HCEC 1CT (cell line): ENCODE measurements around the gene DSCAM.

ENCODE experiments used
- DNase-seq: peaks from one replicate; pipeline ENCODE4 v3.0.0-alpha.2; 2017

Gene DSCAM

DNA sequence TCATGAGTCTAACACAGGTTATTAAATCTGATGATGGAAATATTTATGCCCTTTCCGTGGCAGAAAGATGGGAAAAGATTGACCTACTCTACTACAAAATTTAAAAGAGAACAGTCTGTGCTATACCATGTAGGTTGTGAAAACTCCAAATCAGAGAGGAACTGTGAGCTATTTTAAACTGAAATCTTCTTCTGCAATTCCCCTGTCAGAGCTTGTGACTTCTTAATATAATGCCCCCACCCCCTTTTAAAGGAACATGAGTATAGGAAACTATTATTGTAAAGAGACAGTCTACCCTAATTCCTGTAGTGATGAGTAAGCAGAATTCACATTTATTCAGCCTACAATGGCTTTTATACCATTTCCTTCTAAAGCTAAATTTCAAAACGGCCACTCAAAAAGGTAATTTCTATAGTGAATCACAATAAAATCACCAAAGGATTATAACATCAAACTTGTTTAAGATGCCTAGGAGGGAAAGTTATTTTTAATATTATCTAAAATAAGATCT lies 11.7 kb downstream of the DSCAM start:
- DNase-seq, result no peak

DNA sequence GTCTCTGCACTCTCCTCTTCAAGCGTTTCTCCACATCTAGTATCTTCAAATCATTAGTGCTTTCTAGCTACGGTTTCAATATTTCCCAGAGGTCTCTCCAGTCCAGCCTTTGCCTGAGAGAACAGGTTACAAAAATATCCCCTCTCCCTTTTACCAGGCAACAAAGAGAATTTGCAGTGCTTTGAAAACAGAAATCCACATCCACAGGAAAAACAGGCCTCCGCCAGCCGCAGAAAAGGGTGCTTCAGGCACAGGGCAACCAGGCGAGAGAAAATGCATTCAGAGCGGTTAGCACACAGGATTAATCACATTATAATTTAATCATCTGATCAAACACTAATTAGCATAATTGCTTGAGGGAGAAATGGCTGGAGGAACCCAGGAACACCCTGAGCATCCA lies 13.8 kb downstream of the DSCAM start:
- no peak for DNase-seq

DNA sequence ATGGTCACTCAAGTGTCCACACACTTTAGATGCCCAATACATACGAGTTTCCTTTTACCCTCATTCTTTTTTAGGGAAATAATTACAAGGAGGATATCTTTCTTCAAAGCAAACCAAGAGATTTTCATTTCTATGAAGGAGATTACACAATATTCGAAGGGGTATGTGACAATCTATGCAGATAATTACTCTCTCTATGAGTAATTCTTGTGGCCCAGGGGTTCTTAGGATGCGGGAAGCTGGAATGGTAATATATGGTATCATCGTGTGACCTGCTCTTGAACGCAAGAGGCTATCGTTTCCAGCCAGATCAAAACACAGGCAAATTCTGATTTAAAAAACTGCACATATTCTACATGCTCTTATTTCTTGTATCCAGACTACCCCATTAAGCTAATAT lies 14.6 kb downstream of the DSCAM start:
- DNase-seq, result no peak

DNA sequence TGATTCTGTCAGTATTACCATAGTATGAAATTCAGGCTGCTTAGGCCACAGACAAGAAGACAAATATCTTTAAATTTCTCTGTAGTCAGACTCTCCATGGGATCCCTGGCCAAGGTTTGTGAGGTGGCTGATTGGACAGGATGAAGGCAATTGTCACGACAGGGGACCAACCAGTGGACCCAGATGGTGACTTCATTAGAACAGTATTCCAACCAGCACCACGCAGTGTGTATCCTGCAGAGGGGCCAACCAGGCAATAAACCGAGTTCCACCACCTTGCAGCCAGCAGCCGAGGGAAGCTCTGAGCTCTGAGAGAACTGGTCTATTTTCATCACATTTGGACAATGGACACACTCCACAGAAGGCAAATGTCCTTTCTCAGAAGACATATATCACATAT lies 16.1 kb downstream of the DSCAM start:
- DNase-seq, result no peak

DNA sequence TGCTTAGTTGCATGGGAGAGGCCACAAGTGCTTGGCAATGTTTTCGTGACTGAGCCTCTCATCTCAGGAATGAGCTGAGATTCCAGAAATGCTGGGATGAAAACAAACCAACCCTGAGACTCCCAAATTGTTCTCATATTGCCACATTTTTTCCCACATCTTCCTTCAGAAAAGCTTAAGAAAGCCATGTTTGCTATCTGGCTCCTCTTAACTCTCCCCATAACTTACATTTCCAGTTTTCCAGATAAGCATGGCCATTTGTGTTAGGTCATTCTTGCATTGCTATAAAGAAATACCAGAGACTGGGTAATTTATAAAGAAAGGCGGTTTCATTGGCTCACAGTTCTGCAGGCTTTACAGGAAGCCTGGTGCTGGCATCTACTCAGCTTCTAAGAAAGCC lies 17.2 kb downstream of the DSCAM start:
- DNase-seq, result no peak

DNA sequence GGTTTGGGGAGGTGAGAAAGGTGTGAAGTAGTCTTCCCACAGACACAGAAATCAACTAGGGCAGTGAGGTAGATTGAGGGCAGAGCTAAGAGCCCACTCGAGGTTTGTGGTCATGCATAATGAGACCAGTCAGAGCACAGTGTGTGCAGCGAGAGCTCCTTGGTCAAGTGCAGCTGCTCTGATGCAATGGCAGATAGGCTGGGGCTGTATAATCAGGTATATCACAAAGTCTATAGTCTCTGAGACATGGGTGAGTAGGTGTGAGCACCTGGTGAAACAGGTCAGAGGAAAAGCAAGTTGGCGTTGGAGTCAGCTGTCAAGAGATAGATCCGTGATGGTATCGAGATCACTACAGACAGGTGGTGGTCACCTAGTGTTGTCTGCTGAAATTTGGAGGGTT lies 17.6 kb downstream of the DSCAM start:
- no peak for DNase-seq

DNA sequence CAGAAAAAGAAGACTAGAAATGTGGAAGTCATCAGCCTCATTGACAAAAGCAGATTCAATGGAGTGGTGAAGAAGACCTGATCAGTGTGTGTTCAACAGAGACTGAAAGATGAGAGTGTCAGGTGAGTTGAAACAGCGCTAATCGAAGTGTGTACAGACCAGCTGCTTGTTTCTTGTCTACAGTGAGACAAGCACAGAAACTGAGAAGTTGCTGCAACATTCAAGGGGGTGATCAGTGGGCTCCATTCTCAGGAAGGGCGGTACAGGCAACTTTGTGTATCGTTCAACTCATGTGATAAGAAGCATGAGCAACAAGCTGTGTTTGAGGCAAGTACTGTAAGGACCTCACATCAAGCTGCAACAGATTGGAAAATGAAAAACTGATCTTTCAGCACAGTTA lies 19.4 kb downstream of the DSCAM start:
- DNase-seq, result no peak

DNA sequence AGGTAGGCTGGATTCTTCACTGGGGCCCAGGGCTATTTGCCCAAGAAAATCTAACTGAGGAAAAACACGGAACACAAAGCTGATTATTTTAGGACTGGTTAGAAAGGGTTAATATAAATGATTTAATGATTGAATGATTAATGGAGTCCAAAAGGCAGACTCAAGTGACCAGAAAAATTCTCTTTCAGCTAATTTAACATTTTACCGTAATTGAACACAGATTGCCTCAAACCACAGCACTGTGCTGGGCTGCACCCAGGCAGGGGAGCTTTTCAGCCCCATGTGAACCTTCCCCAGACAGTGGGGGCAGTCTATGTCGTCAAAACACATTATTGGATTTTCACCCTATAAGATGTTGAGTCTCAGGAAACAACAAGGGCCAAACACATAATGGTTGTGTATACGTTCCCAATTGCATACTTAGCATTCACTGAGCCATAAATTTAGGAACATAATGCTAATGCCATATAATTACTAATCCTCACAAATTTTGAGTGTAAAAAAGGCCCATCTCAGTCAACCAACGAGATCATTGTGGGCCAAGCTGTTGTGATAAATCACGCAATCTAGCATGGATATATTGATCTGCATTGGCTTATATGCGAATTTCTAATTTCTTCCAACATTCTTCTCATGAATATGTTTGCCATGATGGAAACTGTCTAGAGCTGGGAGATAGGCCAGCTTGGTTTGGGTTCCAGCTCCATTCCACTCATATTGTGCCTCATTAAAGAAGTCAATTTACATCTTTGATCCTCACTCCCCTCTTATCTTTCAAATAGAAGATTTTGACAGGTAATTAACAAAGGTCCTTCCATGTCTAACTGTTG lies 27.7 kb downstream of the DSCAM start:
- no peak for DNase-seq

DNA sequence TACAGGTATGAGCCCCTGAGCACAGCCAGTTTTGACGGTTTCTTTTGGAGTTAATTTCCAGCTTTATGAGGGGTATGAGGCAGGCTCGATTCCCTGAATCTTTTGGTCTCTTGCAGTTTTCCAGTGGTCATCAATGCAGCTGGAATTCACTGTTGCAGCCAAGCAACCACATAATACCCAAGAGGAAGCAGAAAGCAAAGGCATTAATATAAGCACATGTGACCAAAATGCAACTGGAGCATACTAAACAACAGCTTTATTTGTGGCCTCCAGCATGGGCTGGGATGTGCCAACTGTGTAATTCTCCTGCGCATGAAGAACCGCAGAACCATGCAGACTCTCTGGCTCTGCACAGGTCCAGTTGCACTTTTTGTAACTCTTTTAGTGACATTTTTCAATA lies 33.0 kb downstream of the DSCAM start:
- DNase-seq, result no peak

DNA sequence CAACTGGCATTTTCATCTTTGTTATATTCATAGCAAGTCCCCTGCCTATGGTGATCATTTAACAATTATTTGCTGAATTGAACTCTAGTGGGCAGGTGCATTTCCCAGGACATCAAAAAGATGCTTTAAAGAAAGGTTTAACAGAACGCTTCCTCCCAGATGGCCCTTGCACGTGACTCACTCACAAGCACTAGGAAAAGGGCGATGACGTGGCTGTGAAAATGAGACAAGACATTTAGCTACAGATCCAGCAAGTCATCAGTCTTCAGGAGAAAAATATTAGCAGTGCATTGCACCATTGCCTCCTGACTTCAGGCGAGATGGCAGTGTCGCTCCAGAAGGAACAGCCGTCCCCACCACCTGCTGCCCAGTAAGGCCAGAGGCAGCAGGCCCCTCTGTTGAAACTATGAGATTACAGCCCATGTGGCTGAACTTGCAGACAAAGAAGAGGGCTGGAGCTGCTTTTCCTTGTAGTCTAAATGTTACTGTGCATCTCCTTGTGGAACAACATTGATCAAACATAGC lies 37.2 kb downstream of the DSCAM start:
- DNase-seq, result no peak

DNA sequence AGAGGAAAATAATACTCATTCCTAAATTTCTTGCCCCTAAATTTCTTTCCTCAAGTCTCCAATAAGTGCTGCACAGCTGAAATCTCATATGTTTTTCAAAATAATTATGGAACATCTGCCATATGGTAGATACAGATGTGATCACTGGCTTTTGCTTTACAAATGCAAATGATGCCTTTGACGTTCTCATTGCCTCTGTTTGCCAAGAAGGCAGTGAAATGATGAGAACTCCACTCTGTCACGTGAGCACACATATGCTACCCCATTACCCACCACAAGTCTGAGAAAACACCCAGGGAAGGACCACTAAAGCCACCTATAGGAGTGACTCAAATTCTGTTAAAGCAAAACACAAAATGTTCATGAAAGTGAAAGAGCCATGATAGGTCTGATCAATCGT lies 43.9 kb downstream of the DSCAM start:
- DNase-seq, result no peak

DNA sequence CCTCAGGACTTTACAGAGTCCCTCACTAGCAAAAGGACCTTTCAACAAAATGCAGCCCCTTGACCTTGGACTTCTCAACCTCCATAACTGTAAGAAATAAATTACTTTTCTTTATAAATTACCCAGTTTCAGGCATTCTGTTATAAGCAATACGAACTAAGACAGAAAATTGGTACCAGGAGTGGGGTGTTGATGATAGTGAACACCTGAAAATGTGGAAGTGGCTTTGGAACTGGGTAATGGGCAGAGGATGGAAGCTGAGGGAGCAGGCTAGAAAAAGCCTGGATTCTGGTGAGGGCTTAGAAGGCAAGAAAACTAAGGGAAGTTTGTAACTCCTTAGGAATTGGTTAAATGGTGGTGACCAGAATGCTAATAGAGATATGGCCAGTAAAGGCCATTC lies 46.8 kb downstream of the DSCAM start:
- DNase-seq, result no peak

DNA sequence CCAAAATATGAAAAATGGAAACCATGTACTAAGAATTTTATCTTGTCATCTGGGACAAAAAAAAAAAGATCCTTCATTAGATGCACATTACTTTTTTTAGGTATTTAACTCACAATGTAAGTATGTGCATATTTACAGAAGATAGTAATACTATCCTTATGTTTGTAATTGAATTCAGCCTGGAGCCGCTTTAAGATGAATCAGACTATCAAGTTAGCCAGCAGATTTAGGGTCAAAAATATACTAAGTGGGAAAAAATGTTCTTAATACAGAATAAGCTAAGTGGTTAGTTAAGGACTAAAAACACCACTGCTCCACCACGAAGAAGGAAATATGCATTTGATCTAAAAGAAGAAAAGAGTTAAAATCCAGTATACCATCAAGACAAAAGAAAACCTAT lies 49.1 kb downstream of the DSCAM start:
- DNase-seq, result no peak

DNA sequence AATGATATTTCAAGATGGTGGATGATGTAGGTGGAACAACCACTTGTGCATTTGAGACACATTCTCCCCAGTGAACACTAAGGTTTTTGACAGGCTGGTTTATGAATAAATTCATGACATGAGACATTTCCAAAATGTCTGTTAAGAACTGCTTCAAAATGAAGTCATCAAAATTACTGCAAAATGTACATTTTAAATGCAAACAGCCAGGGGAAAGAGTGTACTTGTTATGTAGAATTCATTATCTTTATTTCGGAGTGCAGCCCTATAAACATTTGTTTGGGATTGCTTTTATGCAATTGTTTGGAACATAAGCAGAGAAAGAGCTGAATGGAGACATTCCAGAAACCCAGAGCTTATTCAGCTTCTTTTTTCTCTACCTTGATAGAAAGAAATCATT lies 49.5 kb downstream of the DSCAM start:
- no peak for DNase-seq

DNA sequence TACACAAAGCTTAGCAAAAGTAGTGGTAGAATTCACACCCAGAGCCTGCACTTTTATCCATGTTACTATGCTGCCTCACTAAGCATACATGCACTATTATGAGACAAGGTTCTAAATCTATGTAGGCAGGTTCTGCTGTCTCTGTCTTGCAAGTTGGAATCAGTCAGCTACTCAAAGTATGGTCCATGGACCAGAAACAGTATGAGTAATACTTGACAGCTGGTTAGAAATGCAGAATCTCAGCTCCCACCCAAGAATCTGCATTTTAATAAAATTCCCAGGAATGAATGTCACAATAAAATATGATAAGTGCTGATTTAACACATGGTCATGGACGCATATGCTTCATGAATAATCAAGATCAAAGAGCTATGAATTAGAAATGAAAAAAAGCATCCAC lies 50.5 kb downstream of the DSCAM start:
- DNase-seq, result no peak

DNA sequence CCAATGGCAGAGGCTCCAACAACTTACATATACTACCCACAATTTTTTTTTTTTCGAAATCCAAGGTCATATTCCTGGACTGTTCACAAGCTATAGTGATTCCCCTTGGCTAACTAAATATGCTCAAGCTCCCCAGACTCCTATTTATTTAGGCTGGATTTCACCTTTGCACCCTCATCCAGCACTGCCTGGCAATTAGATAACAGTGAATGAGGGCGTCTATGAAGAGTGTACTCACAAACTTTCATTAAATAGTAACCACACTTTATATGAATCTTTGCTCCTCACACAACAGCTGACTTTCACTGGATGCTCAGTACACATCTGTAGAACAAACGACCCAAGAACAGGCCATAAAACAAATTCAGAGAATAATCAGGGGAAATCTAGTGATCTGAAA lies 51.6 kb downstream of the DSCAM start:
- DNase-seq, result no peak

DNA sequence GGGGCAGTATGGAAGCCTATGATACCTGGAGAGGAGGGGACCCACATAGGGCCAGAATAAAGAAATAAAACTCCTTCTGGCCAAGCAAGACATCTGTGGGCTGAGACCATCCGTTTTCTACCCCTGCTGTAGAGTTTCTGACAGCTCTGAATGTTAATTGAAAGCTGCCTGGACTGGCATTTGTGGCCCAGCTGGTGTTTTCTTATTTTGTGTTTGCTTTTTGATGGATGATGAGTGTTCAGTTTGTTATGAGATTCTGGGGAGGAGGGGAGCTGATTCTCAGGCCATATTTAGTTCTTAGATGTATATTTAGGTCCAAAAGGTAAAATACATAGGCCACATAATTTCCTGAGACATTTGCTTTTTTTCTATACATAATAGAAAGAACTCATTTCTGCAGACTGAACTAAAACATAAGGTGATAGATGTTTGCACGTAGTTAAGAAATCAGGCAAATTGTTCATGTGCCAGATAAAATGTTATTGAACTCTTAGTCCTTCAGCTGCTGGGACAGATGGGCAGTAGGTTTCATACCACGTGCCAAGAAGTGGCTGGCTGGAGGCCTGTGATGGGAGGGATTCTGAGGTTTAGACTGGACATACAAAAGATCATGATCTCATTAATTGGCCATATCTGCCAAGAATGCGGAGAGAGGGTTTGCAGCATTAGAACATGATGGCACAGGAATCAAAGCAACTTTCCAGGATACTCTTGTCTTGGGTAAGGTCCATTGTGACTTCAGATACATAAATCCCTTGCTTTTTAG lies 54.1 kb downstream of the DSCAM start:
- no peak for DNase-seq

DNA sequence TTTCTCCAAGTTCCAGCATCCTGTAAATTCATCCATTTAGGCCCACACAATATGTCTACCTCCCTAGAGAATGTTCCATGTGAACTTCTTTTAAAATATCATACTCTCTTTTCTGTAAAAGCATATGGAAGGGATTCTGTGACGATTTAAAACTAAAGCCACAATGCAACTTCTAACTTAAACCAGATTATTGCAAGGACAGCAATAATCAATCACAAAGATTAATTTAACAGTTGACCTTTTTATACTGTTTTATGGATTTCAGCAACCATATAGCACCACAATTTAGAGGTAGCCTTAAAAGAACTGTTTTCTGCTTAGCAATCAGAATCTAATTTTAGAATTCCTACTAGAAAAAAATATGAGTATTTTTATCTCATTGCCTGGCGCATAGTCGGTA lies 58.3 kb downstream of the DSCAM start:
- DNase-seq, result no peak

DNA sequence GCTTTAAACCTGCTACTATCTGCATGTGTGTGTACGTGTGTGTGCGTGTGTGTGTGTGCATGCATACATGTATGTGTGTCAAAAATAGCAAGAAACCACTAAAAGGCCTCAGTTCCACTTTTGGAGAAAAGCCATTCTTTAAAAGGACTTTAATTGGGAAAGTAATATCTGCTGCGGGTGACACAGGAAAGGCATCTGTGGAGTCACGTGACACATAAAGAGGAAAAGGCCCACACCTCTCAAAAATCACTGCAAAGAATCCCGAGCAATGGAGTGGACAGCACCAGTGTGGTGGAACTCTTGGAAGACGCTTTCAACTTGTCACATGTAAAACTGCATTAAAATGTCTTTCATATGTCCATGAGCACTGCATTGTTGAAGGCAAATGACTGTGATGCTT lies 63.6 kb downstream of the DSCAM start:
- no peak for DNase-seq

DNA sequence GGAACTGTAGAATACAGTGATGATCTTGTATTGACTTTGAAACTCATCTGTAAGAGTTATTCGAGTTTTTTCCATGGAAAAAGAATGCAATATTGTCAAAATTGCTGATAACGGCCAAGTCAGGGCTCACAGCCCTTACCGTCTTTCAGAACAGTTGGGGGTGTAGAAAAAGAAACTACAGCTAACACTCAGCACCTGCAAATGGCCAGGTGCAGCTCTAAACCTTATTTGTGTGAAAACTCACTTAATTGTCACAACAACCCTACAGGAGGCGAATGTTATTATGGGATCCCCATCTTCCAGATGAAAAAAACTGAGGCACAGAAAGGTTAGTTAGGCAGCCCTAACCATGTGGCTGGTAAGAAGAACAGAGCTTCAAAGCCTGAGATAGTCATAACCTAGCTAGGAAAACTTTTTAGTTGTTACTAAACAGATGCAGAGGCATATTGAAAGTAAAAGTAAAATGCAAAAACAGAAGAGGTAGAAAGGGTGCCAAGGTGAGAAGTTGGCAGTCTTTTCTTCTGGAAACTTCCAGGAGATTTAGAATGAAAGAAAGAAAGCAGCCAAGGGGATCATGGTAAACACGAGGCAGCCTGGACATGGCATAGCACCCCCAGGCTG lies 76.4 kb downstream of the DSCAM start:
- no peak for DNase-seq

DNA sequence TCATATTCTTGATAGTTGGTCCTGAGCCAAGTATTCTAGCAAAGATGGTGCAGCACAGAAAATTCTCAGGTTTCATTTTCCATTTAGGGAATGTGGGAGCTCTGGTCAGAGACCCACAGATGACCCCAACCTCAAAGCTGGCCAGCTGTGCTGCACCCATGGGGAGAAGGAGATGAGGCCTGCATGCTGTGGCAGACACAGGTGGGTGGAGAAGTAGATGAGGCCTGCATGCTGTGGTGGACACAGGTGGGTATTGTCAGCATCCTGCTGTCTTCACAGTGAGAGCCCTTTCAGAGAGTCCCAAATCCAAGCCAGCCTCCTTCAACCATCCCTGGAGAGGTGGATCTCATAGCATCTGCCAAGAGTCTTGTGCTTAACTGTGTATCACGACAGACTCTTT lies 77.7 kb downstream of the DSCAM start:
- DNase-seq, result no peak

DNA sequence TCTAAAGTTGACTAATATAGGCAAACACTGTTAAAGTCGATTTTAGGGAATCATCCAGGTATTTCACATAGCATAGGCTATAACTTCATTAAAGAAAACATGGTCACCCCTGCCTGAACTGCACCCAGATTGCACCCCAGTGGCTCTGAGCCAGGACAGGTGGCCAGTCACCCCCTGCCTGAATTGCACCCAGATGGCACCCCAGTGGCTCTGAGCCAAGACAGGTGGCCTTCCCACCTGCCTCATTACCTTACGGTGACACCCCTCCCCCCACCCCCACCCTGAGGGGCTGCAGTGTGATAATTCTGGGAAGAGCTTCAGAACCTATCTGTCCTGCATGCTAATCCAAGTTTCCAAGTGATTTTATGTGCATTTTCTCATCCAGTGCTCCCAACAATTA lies 78.9 kb downstream of the DSCAM start:
- DNase-seq, result no peak

DNA sequence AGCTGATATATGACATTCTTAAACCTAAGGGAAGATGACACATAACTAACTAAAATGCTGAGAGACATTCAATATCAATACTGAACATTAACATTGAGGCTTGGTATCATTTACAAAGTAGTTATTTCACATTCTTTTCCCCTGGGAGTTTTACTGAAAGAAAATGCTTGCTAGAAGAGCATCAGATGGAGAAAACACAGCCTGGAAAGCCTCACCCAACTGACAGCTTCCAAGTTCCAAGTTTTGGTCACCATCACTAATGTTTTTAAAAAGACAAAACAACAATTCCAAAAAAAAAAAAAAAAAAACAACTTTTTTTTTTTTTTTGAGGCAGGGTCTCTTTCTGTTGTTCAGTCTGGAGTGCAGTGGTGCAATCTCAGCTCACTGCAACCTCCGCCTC lies 80.6 kb downstream of the DSCAM start:
- no peak for DNase-seq

DNA sequence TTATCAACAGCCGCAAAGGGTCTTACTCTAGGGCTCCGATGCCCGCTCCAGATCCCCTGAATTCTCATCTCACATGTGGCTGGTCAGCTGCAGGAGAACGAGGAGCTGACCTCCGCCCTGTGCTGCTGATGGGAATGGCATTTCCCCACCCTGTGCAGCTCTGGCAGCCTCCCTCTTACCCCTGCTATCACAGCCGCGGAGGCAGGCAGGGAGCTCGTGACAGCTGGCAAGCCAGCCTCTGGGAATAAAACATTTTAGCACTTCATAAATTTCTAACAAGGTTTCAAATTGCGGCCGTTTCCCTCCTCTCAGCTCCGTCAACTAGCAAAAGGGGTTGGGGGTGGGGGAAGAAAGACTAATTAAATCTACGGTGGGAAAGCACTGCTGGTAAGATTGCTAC lies 81.1 kb downstream of the DSCAM start:
- DNase-seq, result no peak
